Measurements from ENCODE around the gene ZNF860.
"Not testable (repeated sequence)": the region's sequence is repeated elsewhere in the genome, so short reads cannot be mapped to it uniquely, and the experiment has no call there.

ZNF860 gene

DNA sequence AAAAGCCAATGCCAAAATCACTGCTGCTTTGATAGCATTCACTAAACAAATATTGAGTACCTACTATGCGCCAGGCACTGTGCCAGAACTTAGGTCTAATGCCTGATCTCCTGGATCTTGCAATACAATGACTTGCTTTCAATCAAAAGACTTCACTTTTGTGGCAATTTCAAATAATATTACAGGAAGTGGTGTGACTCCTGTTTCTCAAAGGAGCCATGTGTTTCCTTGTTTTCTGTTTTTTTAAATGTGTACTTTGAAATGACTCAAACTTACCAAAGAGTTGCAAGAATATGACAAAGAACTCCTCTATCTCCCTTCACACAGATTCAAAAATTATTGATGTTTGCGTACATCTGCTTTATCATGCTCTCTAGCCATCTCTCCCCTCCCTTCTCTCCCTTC, 18.7 kb upstream of the ZNF860 start:
- no peak for DNase-seq

DNA sequence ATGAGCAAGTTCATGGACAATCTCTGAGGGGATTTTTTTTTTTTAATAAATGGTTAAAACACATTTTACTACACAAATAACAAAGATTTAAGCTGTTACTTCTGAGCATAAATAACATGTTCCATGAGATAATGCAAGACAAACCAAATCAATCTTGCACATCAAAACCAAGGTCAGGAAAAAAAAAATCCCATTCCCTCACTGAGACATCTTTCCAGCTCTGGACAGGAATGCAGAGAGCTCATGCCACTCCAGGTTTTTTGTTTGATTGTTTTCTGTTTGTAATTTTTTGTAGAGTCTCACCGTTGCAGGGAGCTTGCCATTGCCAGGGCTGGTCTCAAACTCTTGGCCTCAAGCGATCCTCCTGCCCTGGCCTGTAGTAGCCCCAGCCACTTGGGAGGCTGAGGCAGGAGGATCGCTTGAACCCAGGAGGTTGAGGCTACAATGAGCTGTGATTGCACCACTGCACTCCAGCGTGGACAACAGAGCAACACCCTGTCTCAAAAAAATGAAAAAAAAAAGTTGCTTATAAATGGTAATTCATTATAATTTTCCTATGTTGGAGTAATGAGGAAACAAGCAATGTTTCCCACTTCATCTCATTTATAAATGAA, 14.5 kb upstream of the ZNF860 start:
- no peak for DNase-seq

DNA sequence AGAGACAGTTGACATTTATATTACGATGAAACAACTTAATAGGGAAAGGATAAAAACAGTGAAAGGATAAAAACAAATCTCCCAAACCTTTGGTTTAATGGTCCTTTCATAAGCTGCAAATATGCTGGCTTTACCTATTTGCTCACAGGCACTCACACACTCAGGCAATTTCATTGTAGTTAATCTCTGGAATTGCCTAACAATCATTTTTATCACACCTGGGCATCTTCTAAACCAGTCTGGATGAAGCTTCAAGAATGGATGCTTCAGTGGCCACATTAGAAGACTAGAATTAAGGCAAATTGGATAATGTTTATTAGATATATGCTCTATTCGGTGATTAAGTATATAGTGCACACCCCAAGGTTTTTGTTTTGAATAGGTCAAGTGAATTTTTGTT, 14.0 kb upstream of the ZNF860 start:
- no peak for DNase-seq

DNA sequence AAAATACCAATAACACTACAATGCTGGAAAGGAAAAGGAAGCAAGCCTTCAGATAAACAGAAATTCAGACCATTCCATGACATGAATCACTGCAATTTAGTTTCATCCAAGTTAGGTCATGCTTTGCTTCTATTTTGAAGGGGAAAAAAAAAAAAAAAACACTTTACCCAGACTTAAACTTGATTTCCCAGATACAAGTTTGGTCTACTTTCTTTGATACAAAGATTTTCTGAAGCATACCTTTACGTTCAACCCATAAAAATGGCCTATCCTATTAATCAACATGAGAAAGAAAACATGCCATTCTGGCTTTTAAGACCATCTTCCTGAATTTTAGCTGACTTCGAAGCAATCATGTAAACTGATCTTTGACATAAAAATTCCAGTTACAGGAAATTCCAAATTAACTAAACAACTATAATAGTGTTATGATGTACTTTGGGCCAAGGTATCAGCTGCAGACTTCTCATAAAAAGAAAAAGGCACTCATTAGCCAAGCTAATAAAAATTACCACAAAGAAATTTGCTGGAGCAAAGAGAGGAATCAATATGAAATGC, 13.1 kb upstream of the ZNF860 start:
- DNase-seq: no peak

DNA sequence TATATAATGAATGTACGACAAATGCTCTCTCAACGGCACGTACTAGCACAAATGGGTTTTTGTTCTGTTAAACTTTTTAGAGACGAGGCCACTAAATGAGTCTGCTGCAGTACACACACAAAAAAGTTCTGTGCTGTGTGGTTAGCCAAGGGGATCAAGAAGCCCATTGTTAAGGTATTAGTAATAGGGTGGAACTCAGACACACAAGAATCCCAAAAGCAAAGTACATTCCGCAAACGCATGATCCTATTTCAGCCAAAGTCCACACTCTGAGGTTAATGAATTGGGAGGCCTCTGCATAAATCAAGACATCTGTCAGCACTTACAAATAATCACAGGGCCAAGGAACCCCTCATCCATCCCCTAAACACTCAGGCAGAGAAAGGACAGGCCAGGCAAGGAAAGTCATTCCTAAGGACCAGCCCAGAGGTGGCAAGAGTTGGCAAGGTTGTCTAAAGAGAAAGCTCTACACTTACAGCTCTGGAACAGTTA, 12.6 kb upstream of the ZNF860 start:
- DNase-seq: no peak

DNA sequence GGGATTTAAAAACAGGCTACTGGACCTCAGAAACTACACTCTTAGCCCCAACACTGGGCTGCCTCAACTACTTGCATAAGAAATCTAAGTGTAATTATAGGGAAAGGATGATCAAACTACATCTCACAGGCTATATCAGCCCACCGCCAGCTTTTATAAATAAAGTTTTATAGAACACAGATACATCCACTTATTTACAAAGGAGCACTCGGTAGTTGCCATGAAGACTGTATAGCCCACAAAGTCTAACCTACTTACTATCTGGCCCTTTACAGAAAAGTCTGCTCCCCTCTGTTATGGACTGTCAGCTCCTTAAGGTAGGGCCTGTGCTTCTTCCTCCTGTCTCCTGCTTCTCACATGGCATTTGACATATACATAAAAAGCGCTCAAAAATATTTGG, 9.9 kb upstream of the ZNF860 start:
- DNase-seq: no peak

- DNase-seq: no peak
These were observed 8.5 kb upstream of the ZNF860 start for GRCh38 chr3:31973081-31973480.

- no peak for DNase-seq
These were observed 7.7 kb upstream of the ZNF860 start for GRCh38 chr3:31973837-31974236.

GRCh38 chr3:31974471-31974870, 7.1 kb upstream of the ZNF860 start:
- no peak for DNase-seq

GRCh38 chr3:31974964-31975363, 6.6 kb upstream of the ZNF860 start:
- DNase-seq: no peak

GRCh38 chr3:31976302-31976701, 5.2 kb upstream of the ZNF860 start:
- no peak for DNase-seq

DNA sequence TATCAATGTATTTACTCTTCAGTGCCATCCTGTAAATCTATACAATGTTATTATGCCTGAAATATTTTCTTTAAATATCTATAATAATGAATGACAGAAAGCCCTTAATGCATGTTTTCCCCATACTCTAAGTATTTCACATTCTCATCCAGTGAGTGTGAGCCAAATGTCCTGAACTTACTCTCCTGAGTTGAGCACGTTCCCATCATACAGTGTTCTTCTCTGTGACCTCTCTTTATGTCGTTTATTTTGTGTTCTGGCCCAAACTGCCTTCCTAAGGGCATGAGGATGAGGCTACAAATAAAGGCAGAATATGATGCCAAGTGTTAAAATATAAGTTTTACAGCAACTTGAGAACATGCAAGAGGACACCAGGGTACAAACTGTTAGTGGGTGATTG, 3.8 kb upstream of the ZNF860 start:
- DNase-seq: no peak

DNA sequence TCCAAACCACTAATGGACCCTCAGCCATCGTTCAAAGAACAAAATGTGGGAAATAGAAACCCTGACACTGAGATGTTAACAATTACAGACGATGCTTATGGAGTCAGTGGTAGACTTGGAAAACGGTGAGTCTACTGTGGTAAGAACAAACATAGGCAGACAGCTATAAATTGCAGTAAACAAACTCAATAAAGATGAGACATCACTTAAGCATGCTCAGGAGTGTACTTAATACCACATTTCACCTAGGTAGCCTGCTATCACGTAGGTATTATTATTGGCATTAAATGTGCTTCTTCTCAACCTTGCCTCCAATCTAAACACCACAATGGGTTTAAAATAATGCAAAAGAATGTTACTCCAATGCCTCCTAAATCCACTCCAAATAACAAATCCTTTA, 3.0 kb upstream of the ZNF860 start:
- no peak for DNase-seq

DNA sequence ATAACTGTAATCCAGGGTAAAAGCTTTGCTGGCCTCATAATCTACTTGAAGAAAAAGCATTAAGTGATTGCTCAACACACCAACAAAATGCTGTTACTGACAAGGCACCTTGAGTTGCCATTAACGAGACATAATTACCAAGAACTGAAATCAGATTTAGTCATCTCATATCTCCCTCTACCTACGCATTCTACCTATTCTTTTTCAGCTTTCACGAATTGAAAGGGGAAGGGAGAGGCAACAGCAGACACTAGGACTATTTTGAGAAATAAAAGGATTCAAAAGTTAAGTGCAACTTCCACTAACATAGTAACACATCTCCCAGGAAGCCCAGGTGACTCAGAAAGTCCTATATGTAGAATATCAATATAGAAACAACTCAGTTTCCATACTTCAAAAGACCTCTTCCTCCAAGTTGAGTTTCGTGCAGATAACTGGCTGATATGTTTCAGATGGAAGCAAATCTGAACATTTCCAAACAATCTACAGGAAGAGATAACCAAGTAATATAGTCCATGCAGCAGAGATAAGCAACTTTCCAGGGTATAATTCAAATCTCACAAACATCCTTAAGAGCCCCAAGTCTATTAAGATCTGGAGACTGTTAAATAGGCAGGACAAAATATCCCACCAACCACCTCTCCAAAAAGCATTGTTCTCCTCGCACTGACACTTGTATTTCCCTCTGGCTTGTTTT, 2.4 kb upstream of the ZNF860 start:
- DNase-seq: no peak

GRCh38 chr3:31980530-31981205, 882 bp upstream of the ZNF860 start:
- peak; percentile 35 for DNase-seq

DNA sequence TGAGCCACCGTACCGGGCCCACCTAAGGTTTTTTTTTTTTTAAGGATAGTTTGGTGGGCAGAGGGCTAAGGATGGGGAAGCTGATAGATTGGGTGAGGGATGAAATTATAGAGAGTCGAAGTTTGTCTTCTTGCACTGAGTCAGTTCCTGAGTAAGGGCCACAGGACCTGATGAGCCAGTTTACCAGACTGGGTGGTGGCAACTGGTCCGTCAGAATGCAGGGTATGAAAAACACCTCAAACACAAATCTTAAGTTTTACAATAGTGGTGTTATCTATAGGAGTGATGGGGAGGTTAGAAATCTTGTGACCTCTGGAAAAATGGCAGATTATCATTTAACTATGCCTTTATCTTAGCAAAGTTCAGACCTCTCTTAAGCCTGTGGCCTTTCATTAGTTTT, 2.8 kb downstream of the ZNF860 start:
- no peak for DNase-seq

- no peak for DNase-seq
These were observed 4.3 kb downstream of the ZNF860 start for GRCh38 chr3:31985831-31986230.

- DNase-seq: no peak
These were observed 6.7 kb downstream of the ZNF860 start for GRCh38 chr3:31988271-31988670.

GRCh38 chr3:31992995-31993394, 11.4 kb downstream of the ZNF860 start:
- DNase-seq: not testable (repeated sequence)

- DNase-seq: no peak
These were observed 12.3 kb downstream of the ZNF860 start for GRCh38 chr3:31993843-31994242.

GRCh38 chr3:31995026-31995425, 13.5 kb downstream of the ZNF860 start:
- not testable (repeated sequence) for DNase-seq

DNA sequence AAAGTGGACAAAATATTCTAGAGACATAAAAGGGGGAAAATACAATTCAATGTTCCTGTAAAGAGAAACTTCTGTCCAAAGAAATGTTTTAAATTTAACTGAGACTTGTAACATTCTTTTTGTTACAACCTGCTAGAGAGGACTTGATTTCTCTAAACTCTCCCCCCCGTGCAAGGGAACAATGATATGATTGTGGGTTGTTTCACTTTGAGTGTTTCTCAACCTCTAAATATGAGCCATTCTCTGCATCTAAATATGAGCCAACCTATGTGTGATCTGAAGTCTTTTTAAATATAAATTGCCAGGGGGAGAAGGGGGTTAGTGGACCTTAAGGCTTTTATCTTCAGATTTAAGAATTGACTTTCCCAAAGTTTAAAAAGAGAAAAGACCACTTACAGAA, 14.6 kb downstream of the ZNF860 start:
- DNase-seq: no peak

DNA sequence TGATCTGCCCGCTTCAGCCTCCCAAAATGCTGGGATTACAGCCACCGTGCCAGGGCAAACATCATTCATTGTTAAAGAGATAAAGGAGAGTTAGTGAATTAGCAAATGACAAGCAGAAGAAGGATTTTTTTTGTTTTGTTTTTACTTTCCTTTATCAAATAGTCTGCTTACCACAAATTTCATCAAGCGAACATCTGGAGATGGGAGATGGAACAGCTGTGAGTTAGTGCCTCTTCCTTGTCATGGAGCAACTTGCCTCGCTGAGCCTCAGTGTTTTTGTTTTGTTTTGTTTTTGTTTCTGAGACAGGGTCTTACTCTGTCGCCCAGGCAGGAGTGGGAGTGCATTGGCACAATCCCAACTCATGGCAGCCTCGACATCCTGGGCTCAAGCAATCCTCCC, 15.9 kb downstream of the ZNF860 start:
- no peak for DNase-seq

- DNase-seq: no peak
These were observed 18.4 kb downstream of the ZNF860 start for GRCh38 chr3:31999907-32000439.

Data from CD4-positive, alpha-beta T cell treated with Interleukin-17A for 4 hours (primary cell).